NCI-H2227 (cell line): ENCODE results near the gene PPIL6.
A peak's percentile ranks its signal among the peaks of the same experiment; 100 is the strongest.
"Not testable (repeated sequence)": the region's sequence is repeated elsewhere in the genome, so short reads cannot be mapped to it uniquely, and the experiment has no call there.

Source experiments
- DNase-seq: peaks from one replicate; lab custom pipeline; 2025; ENCODE audit not compliant: unreplicated experiment; lab: John Stamatoyannopoulos, UW

The PPIL6 gene

GRCh38 chr6:109467696-109468095 is 27.3 kb upstream of the PPIL6 start:
- DNase-seq = no peak

DNA sequence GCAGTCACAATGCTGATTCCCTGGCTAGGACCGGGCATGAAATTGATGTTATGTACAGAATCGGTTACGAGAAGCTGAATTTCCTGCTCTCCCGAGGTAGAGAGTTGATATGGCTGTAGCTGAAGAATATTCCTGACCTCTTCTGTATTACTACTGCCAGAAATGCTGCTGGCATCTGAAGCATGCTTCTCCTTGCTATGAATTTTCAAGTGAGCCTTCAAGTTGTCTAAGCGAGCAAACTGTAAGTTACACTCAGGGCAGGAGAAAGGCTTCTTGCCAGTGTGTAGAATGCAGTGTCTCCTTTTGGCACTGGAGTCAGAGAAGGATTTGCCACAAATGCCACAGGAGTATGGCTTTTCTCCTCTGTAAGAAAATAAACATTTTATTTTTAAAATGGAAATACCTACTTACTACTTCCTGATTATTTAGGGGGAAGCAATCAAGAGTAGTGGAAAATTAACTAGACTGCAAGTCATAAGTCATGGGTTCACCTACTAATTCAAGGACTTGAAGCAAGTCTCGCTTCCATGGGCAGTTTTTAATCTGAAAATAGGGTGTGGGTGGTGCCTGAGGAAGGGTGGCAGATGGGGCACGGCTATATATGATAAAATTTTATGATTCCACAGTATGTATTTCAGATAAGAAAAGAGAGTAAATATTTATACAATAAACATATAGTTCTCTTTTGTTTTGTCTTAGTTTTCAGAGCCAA is 25.9 kb upstream of the PPIL6 start:
- DNase-seq = no peak

DNA sequence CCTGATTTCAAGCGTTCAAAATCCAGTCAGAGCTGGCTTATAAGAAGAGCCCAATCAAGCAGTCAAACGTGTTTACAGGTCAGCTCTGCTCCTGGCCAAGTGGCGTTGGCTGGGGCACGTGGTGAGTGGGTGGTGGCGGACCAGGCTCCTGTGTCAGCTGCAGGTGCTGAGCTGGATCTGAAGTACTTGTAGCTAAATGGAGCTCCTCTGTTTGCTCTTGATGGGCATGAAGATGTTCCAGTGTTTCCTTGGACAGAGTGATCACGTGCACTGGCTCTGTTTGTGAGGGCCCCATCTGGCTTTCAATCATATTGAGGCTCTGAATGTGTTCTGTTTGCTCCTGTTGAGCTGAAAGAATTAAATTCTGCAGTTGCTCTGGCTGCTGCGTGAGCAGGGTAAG is 25.3 kb upstream of the PPIL6 start:
- DNase-seq = peak; percentile 65

DNA sequence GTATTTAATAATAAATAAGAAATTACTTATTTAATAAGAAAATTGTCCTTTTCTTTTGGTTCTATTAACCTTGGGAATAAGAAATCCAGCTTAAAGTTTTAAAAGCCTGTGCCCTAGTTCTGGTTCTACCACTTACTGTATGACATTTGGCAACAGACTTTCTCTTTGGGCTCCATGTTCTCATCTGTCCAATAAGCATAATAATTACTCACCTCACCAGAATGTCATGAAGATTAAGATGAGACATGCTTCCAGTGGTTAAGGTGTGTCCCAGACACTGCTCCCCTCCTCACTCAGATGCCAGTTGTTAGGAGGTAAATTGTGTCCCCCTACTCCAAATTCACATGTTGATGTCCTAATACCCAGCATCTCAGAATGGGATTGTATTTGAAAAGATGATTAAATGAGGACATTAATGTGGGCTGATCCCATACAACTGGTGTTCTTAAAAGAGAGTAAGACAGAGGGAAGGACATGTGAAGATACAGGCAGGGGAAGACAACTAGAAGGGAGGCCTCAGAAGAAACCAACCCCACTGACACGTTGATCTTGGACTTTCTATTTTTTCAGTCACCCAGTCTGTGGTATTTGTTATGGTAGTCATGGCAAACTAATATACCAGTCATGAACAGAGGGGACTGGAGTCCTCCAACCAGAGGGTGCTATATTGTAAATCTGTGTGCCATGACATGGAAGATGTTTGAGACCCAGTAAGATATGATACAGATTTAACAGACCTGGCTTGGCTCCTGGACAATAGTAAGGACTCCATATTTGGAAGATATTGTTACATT is 21.5 kb upstream of the PPIL6 start:
- no peak for DNase-seq

GRCh38 chr6:109461205-109461604 is 20.8 kb upstream of the PPIL6 start:
- DNase-seq = not testable (repeated sequence)

- no peak for DNase-seq
Observed at GRCh38 chr6:109460161-109460829, 19.9 kb upstream of the PPIL6 start.

DNA sequence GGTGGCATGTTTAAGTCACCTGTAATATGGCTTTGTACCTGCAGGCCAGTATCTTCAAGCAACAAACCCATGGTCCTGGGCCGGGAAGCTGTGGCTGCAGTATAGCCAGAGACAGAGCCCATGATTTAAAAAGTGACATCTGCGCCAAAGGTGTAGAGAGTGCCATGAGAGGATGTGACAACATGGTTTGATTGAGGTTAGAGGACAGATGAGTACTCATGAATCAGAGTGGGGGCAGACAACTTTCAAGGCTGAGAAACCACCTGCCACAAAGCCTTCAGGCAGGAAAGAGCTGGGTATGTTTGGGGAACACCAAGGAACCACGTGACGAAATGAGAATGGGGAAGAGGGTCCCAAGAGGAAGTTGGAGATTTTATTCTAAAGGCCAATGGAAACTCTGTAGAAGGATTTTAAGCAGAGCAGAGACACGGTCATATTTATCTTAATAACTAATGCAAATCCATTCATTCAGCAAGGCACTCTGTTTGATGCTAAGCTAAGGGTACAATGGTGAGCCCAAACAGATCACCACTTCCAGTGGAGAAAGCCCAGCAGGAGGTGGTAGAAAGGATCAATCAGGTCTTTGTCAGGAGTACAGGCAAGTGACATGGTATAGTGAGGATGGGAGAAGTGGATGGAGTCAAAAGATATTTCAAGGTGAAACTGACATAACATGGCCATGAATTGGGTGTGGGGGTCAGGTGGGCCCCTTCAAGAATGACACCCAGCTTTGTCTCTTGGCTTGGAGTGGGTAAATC is 18.5 kb upstream of the PPIL6 start:
- no peak for DNase-seq

GRCh38 chr6:109457562-109457996 is 17.2 kb upstream of the PPIL6 start:
- DNase-seq = no peak

GRCh38 chr6:109456710-109457561 is 16.5 kb upstream of the PPIL6 start:
- no peak for DNase-seq

DNA sequence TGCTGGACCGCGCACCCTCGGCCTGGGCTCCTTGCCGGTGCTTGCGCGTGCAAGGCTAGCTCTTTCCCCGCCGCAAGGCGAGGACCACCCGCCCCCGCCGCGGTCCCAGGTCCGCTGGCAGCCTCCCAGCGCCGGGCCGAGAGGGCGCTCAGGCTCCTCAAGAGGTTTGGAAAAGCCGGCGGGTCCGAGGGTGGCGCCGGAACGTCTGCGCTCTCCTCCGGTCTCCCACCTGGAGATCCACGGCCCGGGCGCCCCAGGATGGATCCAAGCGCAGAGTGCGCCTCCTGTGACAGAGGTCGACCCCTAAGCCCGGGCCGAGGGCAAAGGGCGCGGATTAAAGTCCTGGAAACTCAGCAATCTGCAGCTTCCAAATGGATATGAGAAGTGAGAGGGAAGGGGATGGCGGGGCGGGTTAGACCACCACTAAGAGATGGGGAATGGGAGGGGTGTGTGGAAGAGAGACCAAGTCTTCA is 15.7 kb upstream of the PPIL6 start:
- peak; percentile 58 for DNase-seq

- DNase-seq = peak; percentile 69
Observed at GRCh38 chr6:109455437-109456110, 15.1 kb upstream of the PPIL6 start, which contains the start of gene MICAL1. Gene MICAL1, minus strand, starts transcription at chr6:109455772. Its CDS starts 1,576 bp downstream, at chr6:109454196.

GRCh38 chr6:109454496-109455436 is 14.3 kb upstream of the PPIL6 start:
- peak; percentile 29 for DNase-seq

- DNase-seq = no peak
Observed at GRCh38 chr6:109453594-109454495, 13.4 kb upstream of the PPIL6 start.

GRCh38 chr6:109453156-109453555 is 12.7 kb upstream of the PPIL6 start:
- no peak for DNase-seq

GRCh38 chr6:109452181-109452580 is 11.8 kb upstream of the PPIL6 start:
- DNase-seq = no peak

GRCh38 chr6:109451376-109451775 is 10.9 kb upstream of the PPIL6 start:
- DNase-seq = no peak

DNA sequence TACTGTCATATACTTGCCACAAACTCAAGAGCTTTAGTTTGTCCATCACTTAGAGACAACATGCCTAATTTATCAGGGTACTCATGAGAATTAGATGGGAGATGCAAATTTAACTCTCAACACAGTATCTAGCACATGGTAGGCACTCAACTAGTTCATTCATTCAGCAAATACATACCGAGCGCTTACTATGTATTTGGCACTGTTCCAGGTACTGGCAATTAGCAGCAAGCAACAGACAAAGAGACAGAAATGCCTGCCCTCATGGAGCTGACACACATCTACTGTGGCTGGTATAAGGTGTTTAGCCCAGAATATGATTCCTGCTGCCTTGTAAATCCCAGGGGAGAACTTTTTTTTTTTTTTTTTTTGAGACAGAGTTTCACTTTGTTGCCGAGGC is 10.4 kb upstream of the PPIL6 start:
- no peak for DNase-seq
